ENCODE results near the gene CORO6. TPM values are rescaled to one million over a fixed set of nuclear protein-coding genes. Genes with fewer than 3 reads are reported as not detected.

CORO6 gene
- total and polyA plus RNA-seq, 2 of the 13 experiments (the other 11 are each of a cell fraction or from before 2014, with no cell fraction given), result 0.42 to 0.82 TPM

DNA sequence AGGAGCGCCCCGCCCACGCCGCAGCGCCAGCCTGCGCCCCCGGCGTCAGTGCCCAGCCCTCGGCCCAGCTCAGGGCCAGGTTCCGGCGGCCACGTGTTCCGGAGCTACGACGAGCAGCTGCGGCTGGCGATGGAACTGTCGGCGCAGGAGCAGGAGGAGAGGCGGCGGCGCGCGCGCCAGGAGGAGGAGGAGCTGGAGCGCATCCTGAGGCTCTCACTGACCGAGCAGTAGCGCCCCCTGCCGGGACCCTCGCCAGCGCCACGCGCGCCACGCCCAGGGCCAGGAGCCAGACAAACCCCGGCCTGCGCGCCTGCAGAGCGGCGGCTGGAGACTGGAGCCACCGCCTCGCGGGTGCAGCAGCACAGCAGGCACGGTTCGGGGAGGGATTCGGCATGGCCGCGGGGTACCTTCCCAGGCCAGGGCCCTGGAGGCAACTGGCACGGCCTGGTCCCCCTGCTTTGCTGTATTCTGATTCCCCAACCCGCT, 9.3 kb downstream of the CORO6 start (continued):
- no peak for TF ChIP-seq AKNA (CRISPR knock-in tag; IDR thresholded peaks at IDR 0.05; ENCODE audit: borderline replicate concordance)
- TF ChIP-seq ZNF30 (CRISPR knock-in tag; IDR thresholded peaks at IDR 0.05), result no peak
- peak; percentile 77; the same call in 1 of the 2 replicates for TF ChIP-seq LBX2 (CRISPR knock-in tag; IDR thresholded peaks at IDR 0.05; ENCODE audit: borderline replicate concordance)
- TF ChIP-seq ZNF75D (CRISPR knock-in tag; IDR thresholded peaks at IDR 0.05; ENCODE audit: borderline replicate concordance), result no peak
- no peak for TF ChIP-seq ONECUT2 (CRISPR knock-in tag; IDR thresholded peaks at IDR 0.05)
- TF ChIP-seq AGO2 (optimal IDR thresholded peaks at IDR 0.05; ENCODE audit: low read depth, low read length), result no peak
- no peak for TF ChIP-seq MAFG (CRISPR knock-in tag; IDR thresholded peaks at IDR 0.05)
- TF ChIP-seq CEBPB (IDR thresholded peaks at IDR 0.05; ENCODE audit: borderline replicate concordance, low read depth, low read length), result no peak
- no peak; the same call in 1 of the 2 replicates for TF ChIP-seq LRRFIP1 (CRISPR knock-in tag; conservative IDR thresholded peaks at IDR 0.05)
- TF ChIP-seq TAF15 (IDR thresholded peaks at IDR 0.05; ENCODE audit: low read depth, low read length, poor library complexity, severe bottlenecking), result no peak
- TF ChIP-seq ZNF280B (CRISPR knock-in tag; IDR thresholded peaks at IDR 0.05; ENCODE audit: borderline replicate concordance), result peak; percentile 40; the same call in 1 of the 2 replicates
- TF ChIP-seq SIN3B (IDR thresholded peaks at IDR 0.05; ENCODE audit: low read length), result no peak
- peak; percentile 84; the same call in 1 of the 2 replicates for TF ChIP-seq ZNF563 (CRISPR knock-in tag; IDR thresholded peaks at IDR 0.05)
- TF ChIP-seq ZNF782 (CRISPR knock-in tag; IDR thresholded peaks at IDR 0.05; ENCODE audit: borderline replicate concordance), result no peak
- TF ChIP-seq MXD3 (CRISPR knock-in tag; IDR thresholded peaks at IDR 0.05), result peak; percentile 79
- no peak for TF ChIP-seq ATM (IDR thresholded peaks at IDR 0.05; ENCODE audit: borderline replicate concordance)
- no peak for TF ChIP-seq MTF1 (CRISPR knock-in tag; IDR thresholded peaks at IDR 0.05)
- TF ChIP-seq, protein P1, sequence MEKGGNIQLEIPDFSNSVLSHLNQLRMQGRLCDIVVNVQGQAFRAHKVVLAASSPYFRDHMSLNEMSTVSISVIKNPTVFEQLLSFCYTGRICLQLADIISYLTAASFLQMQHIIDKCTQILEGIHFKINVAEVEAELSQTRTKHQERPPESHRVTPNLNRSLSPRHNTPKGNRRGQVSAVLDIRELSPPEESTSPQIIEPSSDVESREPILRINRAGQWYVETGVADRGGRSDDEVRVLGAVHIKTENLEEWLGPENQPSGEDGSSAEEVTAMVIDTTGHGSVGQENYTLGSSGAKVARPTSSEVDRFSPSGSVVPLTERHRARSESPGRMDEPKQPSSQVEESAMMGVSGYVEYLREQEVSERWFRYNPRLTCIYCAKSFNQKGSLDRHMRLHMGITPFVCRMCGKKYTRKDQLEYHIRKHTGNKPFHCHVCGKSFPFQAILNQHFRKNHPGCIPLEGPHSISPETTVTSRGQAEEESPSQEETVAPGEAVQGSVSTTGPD (CRISPR knock-in tag; IDR thresholded peaks at IDR 0.05), result no peak
